Measurements from ENCODE around the gene AQP3.
"Not testable (repeated sequence)": the region's sequence is repeated elsewhere in the genome, so short reads cannot be mapped to it uniquely, and the experiment has no call there.

AQP3 gene

DNA sequence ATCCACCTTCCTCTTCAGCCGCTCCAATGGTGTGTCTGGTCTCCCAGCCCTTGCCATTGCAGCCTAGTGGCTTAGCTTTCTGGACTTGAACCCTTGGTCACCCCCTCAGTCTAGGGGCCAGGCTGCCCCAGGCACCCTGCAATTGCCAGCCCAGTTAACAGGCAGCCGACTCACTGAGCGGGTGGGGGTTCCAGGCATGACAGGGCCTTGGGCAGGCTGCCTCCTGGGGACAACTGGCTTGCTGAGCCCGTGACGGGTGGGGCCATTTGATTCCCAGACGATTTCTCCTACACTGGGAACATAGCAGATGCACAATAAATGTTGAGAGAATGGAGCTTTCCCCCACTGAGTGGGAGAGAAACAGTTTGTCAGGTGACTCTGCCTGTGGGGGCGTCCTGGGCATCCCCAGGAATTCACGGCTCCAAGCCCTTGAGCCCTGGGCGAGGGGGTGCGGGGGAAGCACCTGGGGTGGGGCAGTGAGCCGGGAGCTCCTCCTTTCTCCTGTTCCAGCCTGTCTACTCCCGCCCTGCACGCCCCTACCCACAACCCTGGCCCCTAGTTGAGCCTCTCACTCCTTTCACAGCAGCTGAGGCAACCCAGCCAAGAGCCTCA is 32.4 kb downstream of the AQP3 start:
- no peak for DNase-seq (ENCODE audit: low read depth in 2 of 2)

DNA sequence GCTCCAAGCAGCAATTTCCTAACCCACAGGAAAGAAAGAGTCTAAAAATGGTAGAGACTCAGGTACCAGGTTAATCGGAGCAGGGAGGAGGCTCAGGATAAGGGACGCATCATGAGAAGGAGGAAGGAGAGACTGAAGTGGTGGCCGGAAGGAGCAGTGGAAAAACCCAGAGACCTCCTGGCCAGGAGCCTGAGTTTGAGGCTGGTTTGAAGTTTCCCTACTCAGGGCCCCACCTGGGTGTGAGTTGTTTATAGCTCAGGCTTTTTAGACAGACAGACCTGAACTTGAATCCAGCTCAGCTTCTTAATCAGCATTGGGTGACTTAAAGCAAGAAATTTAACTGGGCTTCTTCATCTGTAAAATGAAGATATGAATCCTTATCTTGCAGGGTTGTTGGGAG is 33.1 kb downstream of the AQP3 start:
- no peak for DNase-seq (ENCODE audit: low read depth in 2 of 2)

DNA sequence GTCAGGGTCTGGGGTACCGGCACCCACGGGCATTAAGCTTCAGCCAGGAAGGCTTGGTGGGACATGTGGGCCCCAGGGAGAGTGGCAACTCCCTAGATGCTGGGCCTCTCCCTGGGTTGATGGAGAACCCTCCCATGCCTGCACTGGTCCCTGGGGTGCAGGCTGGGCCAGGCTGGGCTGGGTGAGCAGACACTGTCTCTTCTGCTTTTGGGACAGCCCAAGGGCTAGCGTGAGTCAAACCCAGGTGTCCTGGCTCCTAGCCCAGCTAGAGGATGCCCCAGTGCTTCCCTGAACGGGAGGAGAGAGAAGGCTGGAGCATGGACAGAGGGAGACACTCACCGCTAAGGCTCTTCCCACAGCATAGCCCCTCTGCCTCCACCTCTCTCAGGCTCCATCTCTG is 39.3 kb downstream of the AQP3 start:
- DNase-seq (ENCODE audit: low read depth in 2 of 2): no peak

DNA sequence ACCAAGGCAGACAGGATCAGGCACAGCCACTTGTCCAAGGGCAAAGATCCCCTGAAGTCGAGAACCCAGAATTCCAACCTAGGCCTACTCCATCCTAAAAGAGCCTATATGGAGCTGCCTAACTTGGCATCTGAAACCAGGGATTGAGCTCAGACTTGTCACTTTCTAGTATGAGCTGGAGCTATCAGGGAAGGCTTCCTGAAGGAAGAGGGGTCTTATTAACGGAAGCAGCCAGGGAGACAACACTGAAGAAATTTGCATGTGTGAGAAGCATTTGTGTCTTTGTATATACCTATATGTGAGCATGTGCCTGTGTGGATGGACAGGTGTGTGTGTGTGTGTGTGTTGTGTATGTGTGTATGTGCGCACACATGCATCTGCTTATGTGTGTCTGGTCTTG is 40.3 kb downstream of the AQP3 start:
- no peak for DNase-seq (ENCODE audit: low read depth in 2 of 2)

- no peak for DNase-seq (ENCODE audit: low read depth in 2 of 2)
Observed at GRCh38 chr9:33404788-33405362, 42.5 kb downstream of the AQP3 start.

- no peak for DNase-seq (ENCODE audit: low read depth in 2 of 2)
Observed at GRCh38 chr9:33403941-33404787, 43.2 kb downstream of the AQP3 start.

DNA sequence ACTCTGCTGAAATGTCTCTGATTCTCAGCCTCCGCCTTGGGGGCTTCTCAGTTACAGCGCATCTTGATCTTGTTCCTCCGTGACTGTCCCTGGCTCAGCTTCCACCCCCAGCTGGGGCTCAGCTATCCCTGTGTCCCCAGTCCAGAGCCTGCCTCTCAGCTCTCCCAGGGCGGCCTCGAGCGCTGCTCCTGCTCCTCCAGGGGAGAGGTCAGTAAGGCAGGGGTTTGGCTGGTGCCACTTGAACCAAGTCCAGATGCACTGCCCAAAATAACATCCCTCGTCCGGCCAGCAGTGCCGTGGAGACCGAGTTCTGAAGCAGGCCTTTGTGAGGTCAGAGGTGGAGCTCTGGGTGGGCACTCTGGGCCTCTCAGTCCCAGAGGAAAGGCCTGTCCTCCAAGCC is 45.0 kb downstream of the AQP3 start, which contains the start of gene AQP7:
Gene AQP7 (minus strand): TSS at position 198 of the 400 bp plus-strand sequence. CDS start 1,306 bp downstream, outside the sequence.
- not testable (repeated sequence) for DNase-seq (ENCODE audit: low read depth in 2 of 2)

- DNase-seq (ENCODE audit: low read depth in 2 of 2): not testable (repeated sequence)
Observed at GRCh38 chr9:33401809-33402208, 45.6 kb downstream of the AQP3 start.

DNA sequence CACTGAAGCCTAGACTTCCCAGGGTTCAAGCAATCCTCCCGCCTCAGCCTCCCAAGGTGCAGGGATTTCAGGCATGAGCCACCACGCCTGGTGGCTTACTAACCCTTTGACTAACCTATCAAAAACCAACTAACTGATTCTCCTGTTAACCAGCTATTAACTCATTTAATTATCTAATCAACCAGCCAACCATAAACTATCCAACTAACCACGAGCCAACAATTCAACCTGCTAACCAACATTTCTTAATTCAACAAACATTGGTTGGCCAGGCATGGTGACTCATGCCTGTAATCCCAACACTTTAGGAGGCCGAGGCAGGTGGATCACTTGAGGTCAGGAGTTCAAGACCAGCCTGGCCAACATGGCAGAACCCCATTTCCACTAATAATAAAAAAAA is 48.3 kb downstream of the AQP3 start:
- not testable (repeated sequence) for DNase-seq (ENCODE audit: low read depth in 2 of 2)

GRCh38 chr9:33397801-33398200 is 49.6 kb downstream of the AQP3 start:
- DNase-seq (ENCODE audit: low read depth in 2 of 2): not testable (repeated sequence)

- not testable (repeated sequence) for DNase-seq (ENCODE audit: low read depth in 2 of 2)
Observed at GRCh38 chr9:33395159-33395879, 52.1 kb downstream of the AQP3 start.

DNA sequence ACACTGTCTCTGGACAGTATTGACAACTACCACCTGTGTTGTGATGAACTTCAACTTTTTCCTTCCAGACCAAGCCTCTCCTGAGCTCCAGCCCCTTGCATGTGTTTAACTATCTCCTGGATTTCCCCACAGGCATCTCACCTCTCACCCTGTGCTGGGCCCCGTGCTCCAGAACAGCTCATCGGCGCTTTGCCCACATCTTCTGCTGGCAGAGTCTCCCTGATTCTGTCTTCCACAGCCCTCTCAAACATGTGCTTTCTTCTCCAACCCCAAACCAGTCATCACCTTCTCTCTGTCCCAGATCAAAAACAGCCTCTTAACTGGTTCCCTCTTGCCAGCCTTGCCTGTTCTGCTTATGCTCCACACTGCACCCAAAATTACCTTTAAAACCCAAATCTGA is 53.4 kb downstream of the AQP3 start:
- DNase-seq (ENCODE audit: low read depth in 2 of 2): not testable (repeated sequence)

DNA sequence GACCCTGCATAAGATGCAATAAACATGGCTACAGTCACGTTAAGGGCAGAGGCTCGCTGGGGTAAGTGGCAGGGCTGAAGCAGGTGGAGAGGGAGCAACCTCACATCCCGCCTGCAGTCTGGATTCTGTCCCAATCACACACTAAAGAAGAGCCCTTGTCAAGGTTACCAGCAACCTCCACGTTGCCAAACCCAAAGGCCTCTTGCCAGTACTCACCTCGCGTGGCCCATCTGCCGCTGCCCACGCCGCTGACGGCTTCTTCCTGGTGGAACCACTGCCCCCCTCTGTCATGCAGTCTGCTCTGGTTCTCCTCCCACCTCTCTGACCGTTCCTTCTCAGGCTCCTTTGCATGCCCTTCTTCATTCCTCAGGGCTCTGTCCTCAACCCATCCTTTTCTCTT is 53.8 kb downstream of the AQP3 start:
- DNase-seq (ENCODE audit: low read depth in 2 of 2): no peak

- DNase-seq (ENCODE audit: low read depth in 2 of 2): not testable (repeated sequence)
Observed at GRCh38 chr9:33392591-33393021, 54.8 kb downstream of the AQP3 start.

Measured in stimulated activated CD8-positive, alpha-beta memory T cell treated with anti-CD3 and anti-CD28 coated beads, Interleukin-15, amount 100 ng/mL, for 48 hours (primary cell).